Stimulated activated naive CD4-positive, alpha-beta T cell (primary cell): Measurements from ENCODE around the gene GHRH.
A peak's percentile ranks its signal among the peaks of the same experiment; 100 is the strongest.

Experiments
- DNase-seq, 6 experiments: peaks; one replicate each; lab custom pipeline; 2025; lab: John Stamatoyannopoulos, UW

Gene GHRH

GRCh38 chr20:37290158-37290810 lies 28.7 kb upstream of the GHRH start:
- no peak for DNase-seq

- DNase-seq = no peak
These were observed 26.5 kb upstream of the GHRH start for GRCh38 chr20:37288091-37288490.

GRCh38 chr20:37285664-37286374 lies 24.2 kb upstream of the GHRH start:
- no peak for DNase-seq

GRCh38 chr20:37284691-37285161 lies 23.1 kb upstream of the GHRH start:
- DNase-seq = no peak

GRCh38 chr20:37283530-37284195 lies 22.0 kb upstream of the GHRH start:
- DNase-seq = no peak

GRCh38 chr20:37282556-37282955 lies 20.9 kb upstream of the GHRH start:
- DNase-seq = no peak

GRCh38 chr20:37280403-37280802 lies 18.8 kb upstream of the GHRH start:
- no peak for DNase-seq

GRCh38 chr20:37279820-37280219 lies 18.2 kb upstream of the GHRH start:
- DNase-seq = no peak

GRCh38 chr20:37278966-37279590 lies 17.5 kb upstream of the GHRH start:
- no peak for DNase-seq

GRCh38 chr20:37277253-37277593 lies 15.6 kb upstream of the GHRH start:
- no peak for DNase-seq

GRCh38 chr20:37276494-37277252 lies 15.1 kb upstream of the GHRH start:
- DNase-seq = peak in 3 of 6 experiments; percentile 6 to 19 (median 16)

GRCh38 chr20:37274851-37275524 lies 13.4 kb upstream of the GHRH start:
- no peak for DNase-seq

- no peak for DNase-seq
These were observed 12.4 kb upstream of the GHRH start for GRCh38 chr20:37273988-37274387.

- no peak for DNase-seq
These were observed 9.8 kb upstream of the GHRH start for GRCh38 chr20:37271421-37271768.

- no peak for DNase-seq
These were observed 9.2 kb upstream of the GHRH start for GRCh38 chr20:37270576-37271420.

GRCh38 chr20:37267667-37268313 lies 6.2 kb upstream of the GHRH start:
- DNase-seq = no peak

- DNase-seq = no peak
These were observed 5.5 kb upstream of the GHRH start for GRCh38 chr20:37266940-37267666.

GRCh38 chr20:37265152-37265551 lies 3.5 kb upstream of the GHRH start:
- no peak for DNase-seq

- no peak for DNase-seq
These were observed 2.1 kb upstream of the GHRH start for GRCh38 chr20:37263686-37264085.
